Mucosa of gallbladder (tissue), 1 donor: ENCODE data around the gene CCDC73. TPM values are rescaled to one million over a fixed set of nuclear protein-coding genes. Genes with fewer than 3 reads are reported as not detected.
A peak's percentile ranks its signal among the peaks of the same experiment; 100 is the strongest.
"Not testable (repeated sequence)": the region's sequence is repeated elsewhere in the genome, so short reads cannot be mapped to it uniquely, and the experiment has no call there.

ENCODE experiments used
- DNase-seq: peaks from one replicate; pipeline ENCODE4 v3.0.0-alpha.2; 2020; ENCODE audit warnings: low spot score
- total RNA-seq: library from RNA; stranded (reverse); gene quantifications from one replicate; pipeline ENCODE4 v1.2.1, GENCODE V29; 2021
- donor health status: DM: no; HTN: no; CAD: no.

Gene CCDC73
- total RNA-seq, result not detected

DNA sequence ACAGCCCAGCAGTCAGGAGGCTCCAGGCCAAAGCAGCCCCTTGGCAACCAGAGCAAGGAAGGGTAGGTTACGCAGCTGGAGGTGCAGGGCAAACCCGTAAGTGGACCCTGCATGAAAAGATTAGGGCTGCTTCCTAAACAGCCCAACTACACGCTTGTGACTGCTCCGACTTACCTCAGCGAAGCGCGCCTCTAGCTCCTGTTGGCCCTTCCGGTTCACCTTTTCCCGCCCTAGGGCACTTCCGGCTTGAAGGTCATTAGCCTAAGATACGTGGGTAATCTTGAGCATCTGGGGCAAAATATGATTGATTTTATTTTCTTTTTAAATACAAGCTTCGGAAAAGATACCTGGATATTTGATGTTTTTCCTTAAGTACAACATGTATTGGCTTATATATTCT, at the start of gene CCDC73:
Gene CCDC73 (minus strand): TSS at position 224 of the 400 bp plus-strand sequence. CDS start 34,419 bp downstream, outside the sequence.
- DNase-seq, result no peak

DNA sequence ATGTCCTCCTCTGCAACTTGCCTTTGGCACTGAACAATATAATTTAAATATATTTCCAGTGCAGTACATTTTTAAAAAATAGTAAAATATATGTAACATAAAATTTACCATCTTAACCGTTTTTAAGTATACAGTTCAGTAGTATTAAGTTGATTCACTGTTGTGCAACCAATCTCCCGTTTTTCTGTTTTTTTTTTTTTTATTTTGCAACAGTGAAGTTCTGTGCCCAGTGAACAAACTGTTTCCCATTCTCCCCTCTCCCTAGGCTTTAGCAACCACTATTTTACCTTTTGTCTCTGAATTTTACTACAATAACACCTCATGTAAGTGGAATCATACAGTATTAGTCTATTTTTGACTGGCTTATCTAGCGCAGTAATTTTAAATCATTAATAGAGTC, 49.1 kb upstream of the CCDC73 start:
- no peak for DNase-seq

DNA sequence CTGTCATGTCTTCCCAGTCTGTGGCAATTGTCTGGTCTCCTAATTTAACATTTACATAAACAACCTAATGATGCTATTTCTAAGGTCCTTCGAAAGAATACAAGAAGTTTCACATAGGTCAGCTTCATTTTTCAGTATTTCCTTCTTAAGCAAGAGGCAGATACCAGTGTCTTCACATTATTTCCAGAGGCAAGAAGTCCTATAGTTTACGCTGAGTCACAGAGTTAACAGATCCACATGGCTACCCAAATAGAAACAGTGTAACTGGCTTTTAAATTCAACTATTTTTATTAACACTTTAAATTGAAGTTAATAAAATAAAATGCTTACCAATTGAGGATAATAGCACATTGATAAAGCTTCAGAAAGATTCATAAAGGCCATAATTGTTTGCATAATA, 46.1 kb upstream of the CCDC73 start:
- DNase-seq, result no peak

DNA sequence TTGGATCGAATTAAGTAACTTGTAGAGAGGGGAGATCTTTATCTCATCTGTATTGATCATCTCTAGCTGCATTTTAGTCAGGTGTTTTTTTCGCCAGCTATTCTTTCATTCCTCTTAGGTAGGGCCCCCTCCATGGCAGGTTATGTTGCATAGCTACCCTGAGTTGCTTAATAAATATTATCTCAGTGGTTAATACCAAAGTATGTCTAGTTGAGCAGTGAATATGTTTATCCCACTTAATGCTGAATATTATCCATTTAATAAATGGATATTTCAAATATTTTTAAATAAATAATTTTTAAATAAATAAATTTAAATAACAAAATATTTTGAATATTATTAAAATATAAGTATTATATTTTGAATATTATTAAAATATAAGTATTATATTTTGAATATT, 44.8 kb upstream of the CCDC73 start:
- no peak for DNase-seq

DNA sequence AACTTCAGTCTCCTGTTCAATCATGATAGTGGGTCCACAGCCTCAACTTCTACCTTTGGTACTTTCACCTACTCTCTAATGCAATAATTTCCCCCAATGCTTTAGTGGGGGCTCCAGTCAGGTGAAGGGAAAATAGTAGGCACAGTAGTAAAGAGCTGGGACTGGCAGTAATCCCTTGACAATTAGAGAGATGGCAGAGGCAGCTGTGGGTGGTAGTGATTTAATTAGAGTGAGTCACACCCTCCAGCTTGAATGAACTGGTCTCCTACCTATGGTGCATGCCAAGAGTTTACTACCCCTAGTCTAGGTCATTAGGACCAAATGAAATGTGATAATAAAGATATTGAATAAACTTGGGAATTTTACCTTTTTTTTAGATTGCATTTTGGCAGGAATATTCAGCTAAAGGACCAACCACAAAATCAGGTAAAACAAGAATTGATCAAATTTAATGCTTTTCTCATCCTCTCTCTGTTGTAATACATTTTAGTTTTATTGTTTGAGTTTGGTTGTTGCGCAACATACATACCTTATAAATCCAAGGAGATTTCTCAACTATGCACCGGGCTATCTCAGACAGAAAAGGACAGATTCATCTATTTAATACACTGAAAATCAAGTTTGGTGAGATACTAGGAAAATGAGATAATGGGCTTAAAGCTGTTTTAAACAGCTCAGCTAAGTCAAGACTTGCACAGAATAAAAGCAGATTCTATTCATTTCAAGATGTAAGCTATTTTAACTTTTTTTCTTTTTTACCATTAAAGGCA, 44.2 kb upstream of the CCDC73 start:
- DNase-seq, result no peak

DNA sequence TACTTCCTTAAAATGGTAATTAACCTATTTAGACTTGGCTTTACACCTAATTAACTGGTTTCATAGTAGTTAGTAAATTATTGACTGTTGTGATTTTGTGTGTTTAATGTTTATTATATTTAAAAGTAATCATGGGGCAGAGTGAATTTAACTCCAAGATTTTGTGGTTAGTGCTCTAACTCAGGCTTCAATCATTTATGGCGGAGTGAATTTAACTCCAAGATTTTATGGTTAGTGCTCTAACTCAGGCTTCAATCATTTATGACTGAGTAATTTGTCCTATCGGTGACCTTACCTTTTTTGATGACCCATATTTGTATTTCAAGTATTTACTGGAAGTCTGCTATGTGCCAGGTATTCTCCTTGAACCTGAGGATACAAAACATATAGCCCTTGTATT, 42.5 kb upstream of the CCDC73 start:
- no peak for DNase-seq

DNA sequence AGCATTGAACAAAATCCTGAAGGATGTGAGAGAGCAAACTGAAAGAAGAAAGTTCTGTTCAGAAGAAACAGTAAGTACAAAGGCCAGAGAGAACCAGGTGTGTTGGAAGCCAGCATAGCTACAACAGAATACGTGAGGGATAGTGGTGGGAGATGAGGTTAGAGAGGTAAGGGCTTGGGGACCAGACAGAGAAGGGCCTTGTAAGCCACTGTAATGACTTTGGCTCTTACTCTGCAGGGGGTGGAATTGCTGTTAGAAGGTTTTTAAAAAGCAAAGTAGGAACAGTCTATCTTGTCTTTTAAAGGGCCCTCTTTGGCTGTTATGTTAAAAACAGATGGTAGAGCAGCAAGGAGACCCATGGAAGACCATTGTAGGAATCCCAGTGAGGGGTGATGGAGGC, 39.5 kb upstream of the CCDC73 start:
- DNase-seq, result no peak

DNA sequence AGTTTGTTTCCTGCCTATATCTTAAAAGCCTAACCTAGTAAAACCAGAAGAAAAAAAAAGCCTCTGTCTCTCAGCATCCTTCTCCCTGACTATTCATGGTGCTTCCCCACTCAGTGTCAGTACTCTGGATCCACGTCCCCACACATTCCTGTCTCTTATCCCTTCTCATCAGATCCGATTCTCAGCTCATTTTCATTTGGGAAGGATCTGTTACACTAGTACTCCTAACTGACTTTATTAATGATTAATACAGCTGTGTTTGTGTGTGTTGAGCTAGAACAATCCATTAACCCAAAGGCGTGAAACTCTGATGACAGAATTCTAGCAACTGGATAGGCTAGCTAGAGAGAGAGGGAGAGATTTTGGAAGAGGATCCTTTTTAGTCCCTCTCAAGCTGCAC, 36.8 kb upstream of the CCDC73 start:
- no peak for DNase-seq

DNA sequence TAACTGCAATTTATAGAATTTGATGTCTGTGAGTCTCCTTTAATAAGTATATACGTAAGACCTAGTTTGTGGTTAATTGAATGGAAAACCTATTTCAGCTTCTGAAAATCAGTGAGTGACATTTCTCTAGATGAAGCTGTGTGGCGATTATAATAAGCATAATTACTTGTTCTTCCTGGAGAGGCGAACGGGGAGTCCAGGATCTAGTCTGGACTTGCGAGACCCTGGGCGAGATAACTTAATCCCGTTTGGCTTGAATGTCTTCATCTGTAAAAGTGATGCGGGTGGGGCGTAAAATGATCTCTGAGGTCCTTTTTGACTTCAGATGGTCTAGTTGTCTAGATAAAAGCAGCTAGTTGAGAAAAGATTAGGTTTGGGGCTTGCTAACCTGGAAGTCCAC, 36.3 kb upstream of the CCDC73 start:
- DNase-seq, result no peak

DNA sequence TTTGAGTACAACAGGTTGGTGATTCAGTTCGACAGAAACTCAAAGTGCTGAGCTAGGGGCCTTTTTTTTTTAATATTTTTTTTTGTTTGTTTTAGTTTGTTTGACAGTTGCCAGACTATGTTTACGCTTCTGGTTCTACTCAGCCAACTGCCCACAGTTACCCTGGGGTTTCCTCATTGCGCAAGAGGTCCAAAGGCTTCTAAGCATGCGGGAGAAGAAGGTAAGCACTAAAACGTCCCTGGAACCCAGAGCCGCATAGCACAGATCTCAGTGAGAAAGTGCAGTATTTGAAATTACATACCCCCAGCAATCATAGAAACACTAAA, 35.9 kb upstream of the CCDC73 start:
- DNase-seq, result peak; percentile 72

DNA sequence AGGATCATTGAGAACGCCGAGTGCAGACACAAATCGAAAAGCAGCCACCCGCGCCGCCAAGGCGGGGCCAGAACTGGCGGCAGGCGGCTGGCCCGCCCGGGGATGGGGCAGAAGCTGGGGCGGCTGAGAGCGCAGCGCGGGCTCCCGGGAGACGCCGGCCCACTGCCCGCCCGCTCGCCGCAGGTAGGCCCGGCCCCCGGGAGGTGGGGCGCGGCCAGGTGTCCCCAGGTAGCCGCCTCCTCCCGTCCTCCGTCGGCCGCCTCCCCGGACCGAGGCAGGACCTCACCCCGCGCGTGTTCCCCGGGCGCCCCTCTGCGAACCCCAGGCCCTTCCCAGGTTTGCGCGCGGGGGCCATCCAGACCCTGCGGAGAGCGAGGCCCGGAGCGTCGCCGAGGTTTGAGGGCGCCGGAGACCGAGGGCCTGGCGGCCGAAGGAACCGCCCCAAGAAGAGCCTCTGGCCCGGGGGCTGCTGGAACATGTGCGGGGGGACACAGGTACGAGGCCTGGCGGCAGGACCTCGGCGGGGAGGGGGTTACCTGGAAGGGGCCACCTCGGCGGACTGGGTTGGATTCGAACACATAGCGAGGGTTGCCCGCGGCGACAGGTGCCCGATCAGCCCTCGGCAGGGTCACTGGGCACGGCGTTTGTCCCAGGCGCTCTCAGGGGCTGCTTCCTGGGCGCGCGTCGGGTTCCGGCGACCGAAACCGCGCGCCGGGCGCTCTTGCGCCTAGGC, 35.4 kb upstream of the CCDC73 start, which contains the start of gene PRRG4:
Gene PRRG4 (plus strand): TSS at position 248 of the 733 bp plus-strand sequence. CDS start 603 bp downstream, outside the sequence.
- DNase-seq, result peak; percentile 80

DNA sequence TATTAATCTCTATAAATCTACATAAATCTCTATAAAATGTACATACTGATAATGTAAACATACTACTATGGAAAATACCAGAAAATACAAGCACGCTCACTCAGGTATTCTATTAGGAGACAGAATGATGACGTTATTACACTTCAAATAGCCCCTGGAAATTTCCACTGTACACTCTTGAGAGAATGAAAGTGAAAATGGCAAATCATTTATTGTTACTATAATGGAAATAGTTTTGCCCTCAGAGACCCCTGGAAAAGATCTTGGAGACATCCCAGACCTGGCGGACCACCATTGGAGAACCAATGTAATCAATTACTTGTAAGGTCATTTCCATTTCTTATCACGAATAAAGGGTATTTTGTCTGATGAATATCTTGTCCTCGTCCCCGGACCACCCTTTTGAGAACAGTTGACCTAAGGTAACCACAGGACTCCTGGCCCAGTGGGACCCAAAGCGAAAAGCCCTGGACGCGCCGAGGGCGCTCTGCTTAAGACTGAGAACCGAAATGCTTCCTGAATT, 34.8 kb upstream of the CCDC73 start:
- DNase-seq, result no peak

DNA sequence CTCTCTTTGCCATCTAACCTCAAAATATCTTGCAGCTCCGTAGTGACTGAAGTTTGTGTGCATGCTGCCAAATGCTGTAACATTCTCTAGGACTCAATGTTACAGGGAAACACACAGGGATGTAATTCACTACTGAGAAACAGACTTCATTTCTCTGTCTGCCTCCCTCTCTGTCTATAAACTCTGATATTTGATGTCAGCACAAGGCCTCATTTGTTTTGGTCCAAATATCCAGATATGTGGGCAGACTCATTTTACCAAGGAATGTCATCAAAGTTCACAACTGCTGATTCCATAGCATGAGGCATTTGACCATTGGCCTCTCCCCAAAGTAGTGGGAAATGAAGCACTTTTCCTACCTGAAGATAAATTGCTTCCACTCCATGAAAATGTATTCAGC, 32.8 kb upstream of the CCDC73 start:
- DNase-seq, result no peak

DNA sequence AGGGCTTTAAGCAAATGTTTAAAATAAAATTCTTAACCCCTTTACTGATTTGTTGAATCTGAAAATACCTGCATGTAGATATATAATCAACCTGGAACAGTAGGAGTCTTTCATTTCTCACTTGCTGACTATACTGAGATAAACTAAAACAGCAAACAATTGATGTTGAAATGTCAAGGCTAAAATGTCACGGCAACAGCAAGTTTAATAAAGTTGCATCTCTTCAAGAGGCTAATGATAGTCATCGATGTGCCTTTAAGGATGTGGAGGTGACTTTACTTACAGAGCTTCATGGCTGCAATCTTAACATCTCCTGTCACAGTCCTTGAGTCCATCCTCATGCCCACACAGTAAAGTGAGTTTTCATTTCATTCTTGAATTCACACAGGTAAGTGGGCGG, 31.7 kb upstream of the CCDC73 start:
- DNase-seq, result no peak

DNA sequence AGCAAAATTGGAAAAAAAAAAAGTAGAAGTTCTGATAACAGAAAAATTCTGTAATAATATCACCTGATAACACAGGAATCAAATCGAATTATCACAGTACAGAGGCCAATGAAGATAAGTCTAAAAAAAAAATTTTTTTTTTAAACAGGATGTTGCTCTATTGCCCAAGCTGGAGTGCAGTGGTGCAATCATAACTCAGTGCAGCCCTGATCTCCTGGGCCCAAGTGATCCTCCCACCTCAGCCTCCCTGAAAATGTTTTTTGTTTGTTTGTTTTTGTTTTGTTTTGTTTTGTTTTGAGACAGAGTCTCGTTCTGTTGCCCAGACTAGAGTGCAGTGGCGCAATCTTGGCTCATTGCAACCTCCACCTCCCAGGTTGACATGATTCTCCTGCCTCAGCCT, 29.2 kb upstream of the CCDC73 start:
- not testable (repeated sequence) for DNase-seq

DNA sequence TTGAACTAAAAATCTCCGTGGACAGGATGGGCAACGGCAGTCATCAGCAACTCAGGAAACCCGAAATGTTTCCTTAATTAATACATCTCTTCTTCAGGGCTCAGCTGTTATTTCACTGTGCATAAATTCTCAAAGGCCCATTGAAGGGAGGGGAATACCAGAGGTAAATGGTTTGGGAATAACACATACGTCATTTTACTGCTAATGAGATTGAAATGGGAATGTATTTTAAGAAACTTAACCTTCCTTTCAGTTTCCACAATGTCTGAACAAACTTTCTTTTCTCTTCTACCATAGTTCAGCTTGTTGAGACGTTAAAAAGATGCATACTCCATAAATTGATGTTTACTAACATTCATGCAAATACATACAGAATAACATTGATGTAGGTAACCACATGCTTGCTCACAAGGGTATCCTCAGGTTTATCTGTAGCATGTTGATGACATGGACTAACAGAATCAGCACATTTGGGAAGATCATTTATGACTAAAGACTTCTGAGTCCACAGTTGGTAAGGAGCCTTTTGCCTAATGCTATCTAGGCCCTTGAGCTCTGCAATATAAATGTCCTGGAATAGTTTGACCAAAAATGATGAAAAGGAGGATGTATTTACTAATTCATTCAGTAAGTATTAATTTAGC, 27.6 kb upstream of the CCDC73 start:
- DNase-seq, result no peak

DNA sequence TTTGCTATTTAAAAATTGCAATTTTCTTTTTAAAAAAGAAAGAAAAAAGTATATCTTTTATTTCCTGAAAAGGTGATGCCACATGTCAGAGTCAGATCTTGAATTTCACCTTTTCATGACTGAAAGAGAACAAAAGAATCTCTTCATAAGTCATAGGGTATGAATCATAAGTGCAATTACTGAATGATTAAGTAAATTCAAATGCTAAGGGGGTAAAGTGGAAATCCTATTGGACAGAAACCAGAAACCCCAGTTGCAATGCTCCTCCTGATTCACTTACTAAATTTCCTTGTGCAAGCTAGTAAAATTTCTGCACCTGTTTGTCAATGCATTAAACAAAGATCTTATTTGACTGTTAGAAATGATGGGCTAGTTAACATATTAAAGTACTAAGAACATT, 27.1 kb upstream of the CCDC73 start:
- DNase-seq, result no peak

DNA sequence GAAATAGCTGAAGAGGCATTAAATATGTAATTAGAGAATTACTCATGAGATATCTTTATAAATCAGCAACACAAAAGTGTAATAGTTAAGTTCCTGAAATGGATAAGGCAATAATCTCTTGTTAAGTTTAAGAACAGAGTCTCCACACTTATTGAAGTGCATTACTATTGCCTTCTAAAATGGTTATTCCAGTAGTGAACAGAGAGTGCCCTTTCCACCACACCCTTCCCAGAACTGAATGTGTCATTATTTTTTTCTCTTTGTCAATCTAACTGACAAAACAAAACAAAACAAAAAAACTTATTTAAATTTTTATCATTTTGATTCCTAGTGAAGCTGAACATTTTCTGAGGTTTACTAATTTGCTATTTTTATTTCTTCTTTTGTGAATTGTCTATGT, 26.0 kb upstream of the CCDC73 start:
- no peak for DNase-seq

DNA sequence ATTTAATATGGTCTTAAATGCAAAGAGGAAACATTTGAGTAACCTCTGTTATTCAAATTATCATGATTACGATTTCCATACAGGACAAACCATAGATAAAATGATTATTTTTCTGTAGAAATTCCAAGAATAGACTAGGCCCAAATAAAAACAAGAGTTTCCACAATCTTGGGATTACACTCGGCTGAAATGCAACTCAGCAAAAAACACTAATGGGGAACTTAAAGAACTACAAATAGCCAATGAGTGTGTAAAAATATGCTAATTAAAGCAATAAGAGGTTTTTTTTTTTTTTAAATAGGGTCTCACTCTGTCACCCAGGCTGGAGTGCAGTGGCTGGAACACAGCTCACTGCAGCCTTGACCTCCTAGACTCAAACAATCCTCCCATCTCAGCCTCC, 24.7 kb upstream of the CCDC73 start:
- no peak for DNase-seq

DNA sequence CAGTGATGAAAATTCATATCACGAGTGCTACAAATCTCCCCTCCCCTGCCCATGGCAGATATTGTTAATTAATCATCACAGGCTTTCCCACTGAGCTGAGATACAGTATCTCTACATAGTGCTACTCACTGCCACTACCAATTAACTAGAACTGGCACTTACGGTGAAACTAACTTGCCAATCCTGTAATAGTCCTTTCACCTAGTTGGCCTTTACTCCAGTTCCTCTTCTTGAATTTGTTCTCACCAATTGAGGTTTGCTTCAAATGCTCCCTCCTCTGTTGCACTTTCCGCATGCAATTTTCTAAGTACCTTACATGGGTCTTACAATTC, 23.4 kb upstream of the CCDC73 start:
- no peak for DNase-seq

DNA sequence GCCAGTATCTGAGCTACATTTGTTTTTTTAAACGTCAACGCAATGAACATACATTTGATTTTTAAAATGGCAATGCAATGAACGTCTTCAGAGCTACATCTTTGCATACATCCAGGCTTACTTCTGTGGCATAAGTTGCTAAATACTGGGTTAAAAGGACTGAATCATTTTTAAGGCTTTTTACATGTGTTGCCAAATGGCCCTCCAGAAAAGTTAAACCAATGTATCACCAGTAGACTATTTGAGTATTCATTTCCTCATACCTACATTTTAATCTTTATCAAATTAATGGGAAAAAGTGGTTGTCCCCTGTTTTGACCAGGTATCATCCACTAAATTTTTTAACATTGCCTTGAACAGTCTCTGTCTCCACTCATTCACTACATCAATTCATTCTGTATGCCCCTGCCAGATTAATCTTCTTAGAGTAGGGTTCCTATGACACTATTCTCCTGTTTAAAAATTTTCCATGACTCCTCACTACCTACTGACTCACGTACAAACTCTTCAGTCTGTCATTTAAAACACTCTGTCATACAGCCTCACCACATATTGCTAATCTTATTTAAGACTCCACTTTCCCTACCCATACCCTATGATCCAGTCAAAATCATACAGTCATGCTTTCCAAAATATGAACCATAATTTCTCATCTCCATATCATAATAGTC, 22.9 kb upstream of the CCDC73 start:
- no peak for DNase-seq

DNA sequence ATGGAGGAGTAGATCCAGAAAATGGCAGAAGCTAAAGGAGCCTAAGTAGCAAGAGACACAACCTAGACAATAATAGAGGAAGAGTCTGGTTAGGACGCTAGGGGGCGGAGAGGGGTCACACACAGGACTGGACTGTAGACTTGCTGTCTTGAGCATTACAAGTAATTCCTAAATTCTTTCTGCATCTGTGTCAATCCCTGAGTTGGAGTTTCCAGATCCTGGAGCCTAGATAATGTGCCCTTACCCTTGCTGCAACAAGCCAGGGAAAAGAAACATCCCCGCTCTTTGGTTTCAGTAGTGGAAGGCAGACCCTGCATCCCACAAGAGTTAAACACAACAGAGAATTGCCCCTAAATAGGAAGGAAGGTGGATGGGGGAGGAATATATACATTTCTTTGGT, 14.9 kb upstream of the CCDC73 start:
- peak; percentile 68 for DNase-seq
